GM12891 (cell line): ENCODE results near the gene GDAP2.
A peak's percentile ranks its signal among the peaks of the same experiment; 100 is the strongest.

Experiments
- POLR2A ChIP-seq: IDR thresholded peaks from 2 replicates; pipeline ENCODE4 v1.6.1; 2011; ENCODE audit warnings: low read depth, low read length, control low read depth
- POLR2AphosphoS5 ChIP-seq: IDR thresholded peaks from 2 replicates; pipeline ENCODE4 v1.6.1; 2011; ENCODE audit warnings: low read depth, low read length, control low read depth
- SPI1 ChIP-seq: IDR thresholded peaks from 2 replicates; pipeline ENCODE4 v1.6.1; 2011; ENCODE audit warnings: low read depth, low read length, control low read depth
- TAF1 ChIP-seq: IDR thresholded peaks from 2 replicates; pipeline ENCODE4 v1.6.1; 2011; ENCODE audit warnings: low read depth, low read length, control low read depth

GRCh38 chr1:117928881-117929342, 509 bp downstream of the GDAP2 start:
- TF ChIP-seq POLR2A (no peak), POLR2AphosphoS5 (no peak), SPI1 (peak; percentile 59), TAF1 (no peak)
